DOHH2 (cell line): ENCODE measurements around the gene ZC3H14.

Experiments used
- EZH2phosphoT487 ChIP-seq: fragments of 200-600 bp; sonication (generic); IDR thresholded peaks from 2 replicates; pipeline ENCODE4 v1.6.1; 2017; ENCODE audit warnings: borderline replicate concordance, mild to moderate bottlenecking, antibody characterized with exemption, low read length, moderate library complexity, mixed read lengths
- TF ChIP-seq, protein P1 (sequence below): fragments of 200-600 bp; sonication (generic); IDR thresholded peaks from one replicate; pipeline ENCODE4 v1.5.1; 2014; ENCODE audit warnings: antibody characterized with exemption, mild to moderate bottlenecking, low read depth, low read length; ENCODE audit not compliant: poor library complexity, severe bottlenecking

DNA sequence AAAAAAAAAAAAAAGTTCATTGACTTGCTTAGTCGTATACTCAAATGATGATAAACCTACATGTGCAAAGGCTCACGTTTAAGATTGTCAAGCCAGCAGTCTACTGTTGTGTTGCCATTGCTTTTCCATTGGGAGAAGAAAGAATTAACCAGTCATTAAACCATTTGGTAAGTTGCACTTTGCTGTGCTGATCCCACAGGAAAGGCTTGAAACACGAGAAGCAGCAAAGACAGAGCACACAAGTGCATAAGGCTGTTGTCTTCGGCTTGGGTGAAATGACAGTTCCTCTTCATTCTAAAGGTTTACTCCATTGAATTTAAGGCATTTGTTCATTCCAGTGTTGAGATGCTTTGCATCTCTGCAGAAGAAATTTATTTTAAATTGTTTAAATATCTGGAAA is 50.1 kb downstream of the ZC3H14 start:
- TF ChIP-seq, protein P1, sequence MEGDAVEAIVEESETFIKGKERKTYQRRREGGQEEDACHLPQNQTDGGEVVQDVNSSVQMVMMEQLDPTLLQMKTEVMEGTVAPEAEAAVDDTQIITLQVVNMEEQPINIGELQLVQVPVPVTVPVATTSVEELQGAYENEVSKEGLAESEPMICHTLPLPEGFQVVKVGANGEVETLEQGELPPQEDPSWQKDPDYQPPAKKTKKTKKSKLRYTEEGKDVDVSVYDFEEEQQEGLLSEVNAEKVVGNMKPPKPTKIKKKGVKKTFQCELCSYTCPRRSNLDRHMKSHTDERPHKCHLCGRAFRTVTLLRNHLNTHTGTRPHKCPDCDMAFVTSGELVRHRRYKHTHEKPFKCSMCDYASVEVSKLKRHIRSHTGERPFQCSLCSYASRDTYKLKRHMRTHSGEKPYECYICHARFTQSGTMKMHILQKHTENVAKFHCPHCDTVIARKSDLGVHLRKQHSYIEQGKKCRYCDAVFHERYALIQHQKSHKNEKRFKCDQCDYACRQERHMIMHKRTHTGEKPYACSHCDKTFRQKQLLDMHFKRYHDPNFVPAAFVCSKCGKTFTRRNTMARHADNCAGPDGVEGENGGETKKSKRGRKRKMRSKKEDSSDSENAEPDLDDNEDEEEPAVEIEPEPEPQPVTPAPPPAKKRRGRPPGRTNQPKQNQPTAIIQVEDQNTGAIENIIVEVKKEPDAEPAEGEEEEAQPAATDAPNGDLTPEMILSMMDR = no peak
- TF ChIP-seq EZH2phosphoT487 = no peak
